K562 (cell line): ENCODE data around the gene STK11. TPM values are rescaled to one million over a fixed set of nuclear protein-coding genes. Genes with fewer than 3 reads are reported as not detected.

Experiments
- DNMT1 ChIP-seq: fragments of 450-650 bp; IDR thresholded peaks from 2 replicates; pipeline ENCODE4 v1.6.1; 2016; ENCODE audit warnings: antibody characterized with exemption, mild to moderate bottlenecking
- ETS1 ChIP-seq: conservative IDR thresholded peaks from 2 replicates; pipeline ENCODE4 v1.6.1; 2011; ENCODE audit warnings: low read depth, mild to moderate bottlenecking, low read length; ENCODE audit not compliant: control insufficient read depth
- MGA ChIP-seq: fragments of 450-650 bp; IDR thresholded peaks from 2 replicates; pipeline ENCODE4 v1.6.1; 2016; ENCODE audit warnings: mild to moderate bottlenecking, moderate library complexity
- PRDM10 ChIP-seq: fragments of 450-650 bp; IDR thresholded peaks from 2 replicates; pipeline ENCODE4 v1.6.1; 2018; ENCODE audit not compliant: partially characterized antibody
- SRSF1 ChIP-seq: fragments of 200-400 bp; formaldehyde crosslinking; IDR thresholded peaks from 2 replicates; pipeline ENCODE4 v1.6.1; 2017; ENCODE audit warnings: mild to moderate bottlenecking, low read depth, low read length, moderate library complexity
- polyA plus RNA-seq, 8 experiments: library from polyadenylated mRNA; depleted of rRNA in 4 of 8; stranded (reverse) in 5 of 8; unstranded in 3 of 8; fragments of >200 nt; fragmentation: Nextera tagmentation in 2 of 8; fragmentation: Illumina TruSeq in 1 of 8; extraction: Ambion mirVana in 2 of 8; extraction: Trizol in 1 of 8; gene quantifications; 2 replicates each; pipeline versions ENCODE4 v1.2.1 to v1.2.3, GENCODE V29; 2011 to 2014; ENCODE audit warnings: inconsistent platforms in 1 of 8, missing spikeins in 1 of 8
- total RNA-seq, 7 experiments: library from RNA; depleted of rRNA in 6 of 7; stranded (reverse); fragments of >200 nt in 6 of 7; fragmentation: Illumina TruSeq in 2 of 7; extraction: Trizol in 2 of 7; gene quantifications; 2 replicates each; pipeline versions ENCODE4 v1.2.1 to v1.2.3, GENCODE V29; 2011 to 2021; ENCODE audit warnings: low replicate concordance in 1 of 7

STK11 gene
- total and polyA plus RNA-seq, 9 of the 15 experiments (the other 6 are each of a cell fraction or from before 2014, with no cell fraction given): 0.15 to 96.5 (median 31.7) TPM

- TF ChIP-seq MGA (0 out of 2 replicates have a peak, but pooled peaks have one; percentile 9), SRSF1 (no peak), PRDM10 (peak; percentile 57), DNMT1 (no peak), ETS1 (0 out of 2 replicates have a peak, but pooled peaks have one; percentile 57)
Measured at GRCh38 chr19:1251330-1252220, 46.0 kb downstream of the STK11 start (continued).
